CD1c-positive myeloid dendritic cell (primary cell): ENCODE results near the gene SLC6A13.
"Not testable (repeated sequence)": the region's sequence is repeated elsewhere in the genome, so short reads cannot be mapped to it uniquely, and the experiment has no call there.

Experiments used
- DNase-seq: peaks from one replicate; pipeline ENCODE4 v3.0.0-alpha.2; 2016; ENCODE audit errors: extremely low spot score

Gene SLC6A13

DNA sequence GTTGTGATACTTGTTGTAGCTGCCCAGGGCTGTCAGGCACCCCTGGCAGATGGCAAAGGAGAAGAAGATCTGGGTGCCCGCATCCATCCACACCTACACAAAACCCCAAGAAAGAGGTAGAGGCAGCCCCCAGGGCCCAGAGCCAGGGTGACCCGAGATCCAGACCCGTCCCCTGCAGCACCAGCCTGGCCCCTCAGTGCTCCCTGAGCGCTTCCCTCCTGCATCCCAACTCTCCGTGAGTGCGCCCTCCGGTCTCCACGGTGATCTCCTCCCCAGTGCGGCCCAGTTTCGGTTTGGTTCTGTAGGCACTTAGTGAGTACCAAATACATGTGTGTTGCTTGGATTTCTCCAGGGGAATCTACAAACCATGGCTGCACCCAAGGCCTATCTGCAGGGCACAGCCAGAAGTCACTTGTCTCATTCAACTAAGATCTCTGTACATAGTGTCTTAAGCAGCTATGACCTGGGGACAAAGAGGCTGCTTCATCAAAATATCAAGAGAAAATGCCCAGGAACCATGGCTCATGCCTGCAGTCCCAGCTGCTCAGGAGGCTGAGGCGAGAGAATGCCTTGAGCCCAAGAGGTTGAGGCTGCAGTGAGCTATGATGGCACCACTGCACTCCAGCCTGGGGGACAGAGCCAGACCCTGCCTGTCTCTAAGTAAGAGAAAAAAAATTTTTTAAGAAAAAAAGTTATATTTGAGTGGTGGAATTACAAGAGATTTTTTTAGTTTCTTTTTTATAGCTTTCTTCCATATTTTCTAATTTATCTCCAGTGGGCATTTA is 64.5 kb downstream of the SLC6A13 start:
- DNase-seq = no peak

DNA sequence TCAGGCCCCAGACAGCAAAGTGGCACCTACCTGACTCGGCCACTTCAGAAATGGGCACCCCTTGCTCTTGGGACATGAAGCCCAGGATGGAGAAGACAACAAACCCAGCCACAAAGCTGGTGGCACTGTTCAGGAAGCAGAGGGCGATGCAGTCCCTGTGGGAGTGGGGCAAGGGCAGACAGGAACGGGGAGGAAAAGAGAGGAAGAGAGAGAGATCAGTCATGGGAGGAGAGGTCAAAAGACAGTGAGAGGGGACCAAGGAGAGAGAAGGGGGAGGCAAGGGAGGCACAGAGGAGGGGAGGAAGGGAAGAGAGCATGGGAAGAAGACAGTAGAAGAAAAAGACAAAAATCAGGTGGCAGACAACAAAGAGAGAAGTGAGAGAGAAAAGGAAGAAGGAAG is 65.3 kb downstream of the SLC6A13 start:
- DNase-seq = no peak

DNA sequence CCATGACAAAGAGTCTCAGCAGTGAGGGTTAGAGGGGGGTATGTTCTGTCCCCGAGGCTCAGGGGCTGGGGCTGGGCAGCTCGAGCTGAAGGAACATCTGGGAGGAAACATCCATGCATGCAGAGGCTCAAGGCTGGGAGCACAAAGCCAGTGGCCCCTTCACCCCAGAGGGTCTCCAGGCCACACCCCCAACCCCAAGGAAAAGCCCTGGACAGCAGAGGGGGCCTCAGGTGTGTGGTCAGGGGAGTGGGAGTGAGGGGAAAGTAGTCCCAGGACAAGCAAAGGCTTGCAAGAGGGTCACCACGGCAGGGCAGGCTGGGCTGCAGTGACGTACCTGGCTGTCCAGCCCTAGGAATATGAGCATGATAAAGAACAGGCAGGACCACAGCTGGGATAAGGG is 66.2 kb downstream of the SLC6A13 start:
- no peak for DNase-seq

DNA sequence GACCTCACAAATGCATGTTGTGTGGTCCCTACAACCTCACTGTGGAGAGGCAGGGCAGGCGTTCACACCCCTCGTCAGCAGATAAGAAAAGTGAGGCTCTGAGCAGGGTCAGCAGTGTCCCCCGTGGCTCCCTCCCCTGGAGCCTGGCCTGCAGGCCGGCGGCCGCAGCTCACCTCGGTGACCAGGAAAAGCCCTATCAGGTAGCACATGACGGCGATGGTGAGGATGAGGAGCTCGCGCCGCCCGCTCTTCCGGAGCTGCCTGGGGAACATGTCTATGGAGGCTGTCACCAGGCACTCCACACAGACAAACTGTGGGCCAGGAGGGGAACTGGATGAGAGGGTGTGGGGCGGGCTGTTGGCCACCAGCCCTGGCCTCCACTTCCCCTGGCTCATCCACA is 66.7 kb downstream of the SLC6A13 start:
- no peak for DNase-seq

DNA sequence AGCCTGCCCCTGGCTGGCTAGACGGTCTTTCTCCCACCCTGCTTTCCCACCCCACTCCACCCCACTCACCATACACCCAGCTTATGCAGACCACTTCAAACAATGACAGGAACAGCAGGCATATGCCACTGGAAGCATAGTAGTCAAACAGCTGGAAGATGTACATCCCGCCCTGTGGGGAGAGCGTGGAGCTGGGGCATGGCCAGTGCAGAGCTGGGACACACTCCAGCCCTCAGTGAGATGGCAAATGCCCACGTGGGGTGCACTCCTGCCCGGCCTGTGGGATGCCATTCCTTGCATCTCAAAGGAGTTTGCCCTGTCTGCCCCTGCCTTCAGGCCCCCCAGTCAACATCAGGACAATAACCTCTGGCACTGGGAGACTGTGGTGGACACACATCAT is 67.5 kb downstream of the SLC6A13 start:
- no peak for DNase-seq

DNA sequence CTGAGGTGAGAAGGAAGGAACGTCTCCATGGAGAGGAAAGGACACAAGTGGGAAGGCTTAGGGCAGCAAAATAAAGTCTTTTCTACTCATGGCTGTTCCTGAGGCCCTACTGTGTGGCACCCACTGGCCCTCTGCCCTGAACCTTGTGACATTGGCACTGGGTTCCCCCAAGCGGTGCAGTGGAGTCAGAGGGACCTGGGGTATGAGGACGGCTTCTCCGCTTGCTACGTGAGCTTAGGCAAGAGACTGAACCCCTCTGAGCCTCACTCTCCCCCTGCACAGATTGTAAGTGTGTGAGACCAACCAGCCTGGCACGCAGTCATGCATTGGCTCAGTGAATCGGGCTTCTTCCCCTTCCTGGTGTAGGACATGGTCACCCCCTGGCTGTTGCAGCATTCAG is 68.4 kb downstream of the SLC6A13 start:
- no peak for DNase-seq

DNA sequence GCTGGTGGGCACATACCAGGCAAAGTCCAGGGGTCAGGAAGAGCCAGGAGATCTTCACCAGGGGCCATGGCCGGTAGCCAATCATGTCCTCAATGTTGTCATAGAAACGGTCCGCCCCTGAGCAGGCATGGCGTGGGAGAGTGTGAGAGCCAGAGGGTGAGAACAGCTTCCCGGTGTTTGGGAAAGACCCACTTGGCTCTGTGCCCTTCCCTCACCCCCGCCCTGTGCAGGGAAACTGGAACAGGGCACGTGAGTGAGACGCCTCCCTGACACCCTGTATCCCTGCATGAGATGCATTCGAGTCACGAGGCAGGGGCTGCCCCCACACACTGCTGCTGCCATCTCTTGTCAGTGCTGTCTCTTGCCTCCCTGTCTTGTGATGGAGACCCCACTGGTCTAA is 69.4 kb downstream of the SLC6A13 start:
- no peak for DNase-seq

DNA sequence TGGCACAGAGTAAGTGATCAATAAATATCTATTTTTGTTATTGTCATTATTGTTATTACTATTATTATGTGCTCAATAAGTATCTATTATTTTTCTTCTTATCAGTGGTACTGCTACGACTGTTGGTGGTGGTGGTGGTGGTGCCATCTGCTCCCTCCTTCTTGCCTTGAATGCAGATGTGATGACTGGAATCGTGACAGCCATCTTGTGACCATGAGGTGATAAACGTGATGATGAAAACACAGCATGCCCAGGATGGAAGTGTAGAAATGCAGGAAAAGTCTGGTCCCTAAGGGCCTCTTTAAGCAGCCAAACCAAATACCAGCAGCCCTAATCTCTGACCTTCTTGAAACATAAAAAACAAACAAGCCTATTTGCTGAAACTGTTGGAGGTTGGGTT is 71.1 kb downstream of the SLC6A13 start:
- DNase-seq = no peak

DNA sequence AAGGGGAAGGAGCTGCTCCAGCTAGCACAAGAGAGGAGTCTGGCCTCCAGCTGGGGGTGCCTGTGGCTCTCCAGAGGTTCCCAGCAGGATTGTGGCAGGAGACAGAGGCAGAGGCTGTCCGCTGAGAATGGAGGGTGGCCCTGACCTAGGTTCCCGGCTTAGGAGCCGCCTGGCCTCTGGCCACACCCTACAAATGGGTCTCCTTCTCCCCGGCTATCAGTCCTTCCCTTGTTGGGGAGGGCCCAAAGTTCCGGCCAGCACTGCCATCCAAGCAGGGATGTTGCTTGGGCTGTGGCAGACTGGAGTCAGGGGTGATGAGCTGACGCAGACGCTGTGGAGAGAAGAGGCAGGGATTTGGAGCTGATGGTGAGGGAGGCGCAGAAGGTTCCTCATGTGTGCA is 71.8 kb downstream of the SLC6A13 start:
- no peak for DNase-seq

DNA sequence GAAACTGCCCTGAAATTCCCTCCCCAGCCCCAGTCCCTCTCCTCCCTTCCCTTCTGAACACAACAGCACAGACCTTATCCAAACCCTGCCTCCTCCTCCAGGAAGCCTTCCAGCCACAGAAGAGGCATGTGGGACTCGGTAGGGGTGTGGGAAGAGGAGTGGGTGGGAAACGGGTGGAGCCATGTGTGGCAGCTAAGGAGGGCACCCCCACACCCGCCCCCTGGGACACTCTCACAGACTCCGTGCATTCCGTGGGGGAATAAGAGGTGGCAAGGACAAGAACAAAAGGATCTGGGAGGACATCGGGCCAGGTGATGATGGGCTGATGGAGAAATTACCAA is 73.0 kb downstream of the SLC6A13 start:
- no peak for DNase-seq

DNA sequence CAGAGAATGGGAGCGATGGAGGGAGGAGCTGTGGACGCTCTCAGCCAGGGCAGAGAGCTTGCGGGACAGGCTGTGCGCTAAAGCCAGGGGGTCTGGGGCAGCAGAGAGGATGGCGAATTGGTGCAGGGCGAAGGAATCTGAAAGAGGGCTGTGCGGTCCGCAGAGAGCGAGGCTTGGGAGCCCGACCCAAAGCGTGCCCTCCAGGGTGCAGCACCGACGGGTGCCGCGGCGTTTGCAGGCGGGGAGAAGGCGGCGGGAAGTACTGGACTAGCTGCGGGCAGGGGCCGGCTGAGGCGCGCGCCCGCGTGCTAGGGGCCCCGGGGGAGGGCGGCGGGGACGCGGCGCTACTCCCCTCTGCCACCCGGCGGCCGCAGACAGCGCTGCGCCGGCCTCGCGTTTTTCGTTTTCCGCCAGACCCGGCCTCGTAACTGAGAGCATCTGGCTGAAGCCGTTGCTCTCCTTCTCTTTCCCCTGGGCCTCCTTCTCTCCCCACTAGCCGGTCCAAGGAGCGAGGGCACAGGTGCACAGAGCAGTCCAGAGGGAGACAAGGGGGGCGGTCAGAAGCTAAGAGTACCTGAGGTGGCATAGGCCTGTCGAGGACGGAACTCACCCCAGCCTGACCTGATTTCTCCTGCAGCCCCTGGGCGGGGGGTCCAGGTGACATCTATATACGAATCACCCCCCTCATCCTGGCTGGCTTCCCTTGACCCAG is 73.6 kb downstream of the SLC6A13 start:
- peak; percentile 72 for DNase-seq

DNA sequence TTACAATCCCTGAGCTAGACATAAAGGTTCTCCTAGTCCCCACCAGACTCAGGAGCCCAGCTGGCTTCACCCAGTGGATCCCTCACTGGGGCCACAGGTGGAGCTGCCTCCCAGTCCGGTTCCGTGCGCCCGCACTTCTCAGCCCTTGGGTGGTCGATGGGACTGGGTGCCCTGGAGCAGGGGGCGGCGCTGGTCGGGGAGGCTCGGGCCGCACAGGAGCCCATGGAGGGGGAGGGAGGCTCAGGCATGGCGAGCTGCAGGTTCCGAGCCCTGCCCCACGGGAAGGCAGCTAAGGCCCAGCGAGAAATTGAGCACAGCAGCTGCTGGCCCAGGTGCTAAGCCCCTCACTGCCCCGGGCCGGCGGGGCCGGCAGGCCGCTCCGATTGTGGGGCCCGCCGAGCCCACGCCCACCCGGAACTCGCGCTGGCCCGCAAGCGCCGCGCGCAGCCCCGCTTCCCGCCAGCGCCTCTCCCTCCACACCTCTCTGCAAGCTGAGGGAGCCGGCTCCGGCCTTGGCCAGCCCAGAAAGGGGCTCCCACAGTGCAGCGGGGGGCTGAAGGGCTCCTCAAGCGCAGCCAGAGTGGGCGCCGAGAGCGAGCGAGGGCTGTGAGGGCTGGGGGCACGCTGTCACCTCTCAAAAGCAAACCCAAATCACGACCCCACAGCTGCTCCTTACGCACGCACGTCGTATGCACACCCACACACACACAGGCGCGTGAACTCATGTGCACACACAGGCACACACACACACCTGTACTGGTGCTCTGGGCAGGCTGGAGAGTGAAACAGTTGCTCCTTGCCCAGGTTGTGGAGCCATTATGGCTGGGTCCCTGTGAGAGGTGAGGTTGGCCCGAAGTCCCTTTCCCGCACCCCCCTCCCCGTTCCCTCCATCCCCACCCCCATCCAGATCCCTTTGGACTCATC is 74.4 kb downstream of the SLC6A13 start:
- DNase-seq = not testable (repeated sequence)

DNA sequence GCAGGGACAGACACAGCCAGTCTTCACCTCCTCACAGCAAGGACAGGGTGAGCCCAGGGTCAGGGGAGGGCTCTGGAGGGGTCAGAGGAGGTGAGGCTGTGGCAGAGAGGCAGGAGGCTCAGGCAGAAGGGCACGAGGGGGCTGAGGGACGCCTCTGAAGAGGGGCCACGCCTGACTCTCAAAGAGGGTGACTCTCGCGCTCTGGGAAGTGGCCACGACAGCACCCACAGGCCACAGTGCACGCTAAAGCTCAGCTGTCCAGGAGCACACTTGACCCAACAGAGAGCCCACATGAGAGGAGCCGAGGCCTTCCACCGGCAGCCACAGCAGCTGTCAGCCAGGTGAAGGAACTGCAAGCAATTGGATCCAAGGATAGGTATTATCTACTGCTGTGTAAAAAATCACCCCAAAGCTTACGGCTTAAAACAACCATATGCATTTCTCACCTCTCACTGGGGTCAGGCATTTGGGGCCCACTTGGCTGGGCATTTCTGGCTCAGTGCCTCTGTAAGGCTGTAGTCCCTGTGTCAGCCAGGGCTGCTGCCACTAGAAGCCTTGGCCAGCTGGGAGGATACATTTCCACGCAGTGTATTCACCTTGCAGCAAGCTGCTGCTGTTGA is 76.5 kb downstream of the SLC6A13 start:
- no peak for DNase-seq

DNA sequence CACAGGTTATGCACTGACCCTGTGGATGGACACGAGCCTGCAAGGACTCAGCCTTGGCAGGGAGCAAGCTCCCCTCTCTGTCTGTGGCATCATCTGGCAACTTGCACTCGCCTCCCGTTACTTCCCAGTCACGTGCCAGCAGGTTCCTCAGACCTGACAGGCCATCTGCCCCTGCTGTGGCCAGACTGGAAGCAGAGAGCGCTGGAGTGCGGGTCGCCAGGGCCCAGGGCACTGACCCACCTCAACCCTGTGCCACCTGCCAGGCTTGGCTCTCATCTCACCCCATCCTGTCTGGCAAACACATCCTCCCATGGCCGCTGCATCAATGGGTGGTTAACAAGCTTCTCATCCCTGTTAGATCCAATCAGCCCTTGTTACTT is 77.1 kb downstream of the SLC6A13 start:
- DNase-seq = no peak

DNA sequence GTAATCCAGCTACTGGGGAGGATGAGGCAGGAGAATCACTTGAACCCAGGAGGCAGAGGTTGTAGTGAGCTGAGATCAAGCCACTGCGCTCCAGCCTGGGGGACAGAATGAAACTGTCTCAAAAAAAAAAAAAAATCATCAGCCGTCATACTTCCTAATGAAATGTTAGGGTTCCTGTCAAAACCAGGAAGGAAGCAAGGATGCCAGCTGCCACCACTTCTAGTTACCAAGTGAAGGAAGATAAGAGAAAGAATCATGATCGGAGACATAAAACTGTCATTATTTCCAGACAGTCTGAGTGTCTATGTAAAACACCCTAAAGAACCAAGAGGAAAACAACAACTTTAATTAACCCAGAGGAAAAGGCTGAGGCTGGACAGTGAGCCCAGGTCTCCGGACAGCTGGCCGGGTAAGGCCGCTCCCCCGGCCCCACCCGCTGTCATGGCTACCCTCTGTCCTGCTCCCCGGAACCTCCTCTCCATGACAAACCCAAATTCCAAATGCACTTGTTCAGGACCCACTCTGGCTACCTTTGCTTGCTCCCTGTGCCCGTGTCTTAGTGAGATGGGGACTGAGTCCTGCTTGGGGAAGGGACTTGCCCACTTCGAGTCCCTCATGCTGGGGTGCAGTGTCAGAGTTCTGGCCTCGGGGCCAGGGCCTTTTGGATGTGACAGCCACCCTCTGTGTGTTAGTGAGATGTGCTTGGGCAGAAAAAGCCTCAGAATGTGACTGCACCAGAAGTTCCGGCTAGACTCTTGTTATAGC is 77.6 kb downstream of the SLC6A13 start:
- DNase-seq = no peak

DNA sequence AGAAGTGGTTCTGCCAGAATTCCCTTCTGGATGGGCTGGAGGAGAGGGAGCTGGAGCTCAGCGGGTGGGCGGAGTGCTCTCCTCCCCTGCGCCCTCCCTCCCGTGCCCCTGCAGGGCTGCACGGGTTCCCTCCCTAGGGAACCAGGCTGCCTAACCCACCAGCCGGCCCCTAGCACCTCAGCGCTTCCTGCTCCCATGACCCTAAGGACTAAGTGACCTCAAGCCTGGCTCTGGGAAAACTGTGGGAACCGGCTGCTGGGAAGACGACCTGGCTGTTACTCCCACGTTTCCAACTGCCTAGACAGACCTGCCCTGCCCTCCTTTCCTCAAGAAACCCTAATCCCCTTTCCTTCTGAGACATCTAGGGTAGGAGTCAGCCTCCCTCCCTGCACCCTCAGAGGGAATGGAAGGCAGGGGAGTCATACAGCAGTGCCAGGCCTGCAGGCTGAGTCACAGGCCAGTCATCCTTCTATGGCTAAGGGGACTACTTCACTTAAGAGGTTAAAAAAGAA is 80.2 kb downstream of the SLC6A13 start:
- DNase-seq = no peak

DNA sequence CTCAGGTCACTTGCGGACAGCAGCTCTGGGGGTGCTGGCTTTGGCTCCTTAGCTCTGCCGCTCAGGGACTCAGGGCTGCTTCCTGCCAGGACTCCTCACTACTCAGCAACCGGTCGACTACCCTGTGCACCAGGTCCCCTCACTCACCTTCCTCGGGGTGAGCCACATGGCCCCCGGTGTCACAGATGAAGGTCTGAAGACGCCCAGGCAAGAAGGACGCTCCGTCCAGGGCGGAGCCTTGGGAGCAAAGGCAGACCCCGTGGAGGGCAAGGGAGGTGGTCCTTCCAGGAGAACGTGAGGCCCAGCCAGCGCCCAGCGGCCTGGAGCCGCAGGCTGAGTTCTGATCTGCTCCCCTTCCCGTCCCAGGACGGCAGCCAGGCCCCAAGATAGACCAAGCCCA is 80.7 kb downstream of the SLC6A13 start:
- DNase-seq = no peak

DNA sequence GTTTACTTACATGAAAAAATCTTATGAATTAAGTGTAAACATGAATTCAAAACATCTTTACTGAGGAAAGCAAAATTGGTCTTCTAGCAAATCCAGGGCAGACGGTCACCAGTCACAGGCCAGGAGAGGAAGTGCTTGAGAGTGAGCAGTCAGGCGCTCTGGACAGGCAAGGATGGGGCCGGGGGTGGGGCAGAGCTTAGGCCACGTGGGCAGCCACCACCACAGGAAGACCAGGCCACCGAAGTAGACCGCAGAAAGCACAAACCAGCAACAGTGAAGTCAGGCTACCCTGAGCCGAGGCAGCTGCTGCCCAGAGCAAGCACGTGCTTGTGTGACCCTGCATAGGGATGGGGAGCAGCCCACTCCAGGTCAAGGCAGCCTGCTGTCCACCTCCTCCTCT is 82.2 kb downstream of the SLC6A13 start:
- DNase-seq = peak; percentile 77

DNA sequence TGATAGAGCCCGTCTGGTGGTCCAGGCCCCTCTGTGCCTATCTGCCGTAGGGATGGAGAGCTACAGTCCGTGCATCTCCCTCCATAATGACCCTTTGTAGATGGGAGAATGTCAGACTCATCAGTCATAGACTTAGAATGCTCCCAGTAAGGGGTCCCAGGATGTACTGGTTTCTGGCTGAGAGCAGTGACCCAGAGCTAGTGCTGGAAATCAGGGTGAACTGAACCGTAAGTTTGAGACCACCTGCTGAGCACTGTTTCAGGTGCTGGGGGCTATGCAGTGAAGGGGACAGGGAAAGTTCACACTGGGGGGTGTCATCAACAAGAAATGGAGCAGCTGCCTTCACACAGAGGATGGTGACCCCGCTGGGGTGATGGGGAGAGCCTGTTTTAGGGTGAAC is 82.8 kb downstream of the SLC6A13 start:
- no peak for DNase-seq

DNA sequence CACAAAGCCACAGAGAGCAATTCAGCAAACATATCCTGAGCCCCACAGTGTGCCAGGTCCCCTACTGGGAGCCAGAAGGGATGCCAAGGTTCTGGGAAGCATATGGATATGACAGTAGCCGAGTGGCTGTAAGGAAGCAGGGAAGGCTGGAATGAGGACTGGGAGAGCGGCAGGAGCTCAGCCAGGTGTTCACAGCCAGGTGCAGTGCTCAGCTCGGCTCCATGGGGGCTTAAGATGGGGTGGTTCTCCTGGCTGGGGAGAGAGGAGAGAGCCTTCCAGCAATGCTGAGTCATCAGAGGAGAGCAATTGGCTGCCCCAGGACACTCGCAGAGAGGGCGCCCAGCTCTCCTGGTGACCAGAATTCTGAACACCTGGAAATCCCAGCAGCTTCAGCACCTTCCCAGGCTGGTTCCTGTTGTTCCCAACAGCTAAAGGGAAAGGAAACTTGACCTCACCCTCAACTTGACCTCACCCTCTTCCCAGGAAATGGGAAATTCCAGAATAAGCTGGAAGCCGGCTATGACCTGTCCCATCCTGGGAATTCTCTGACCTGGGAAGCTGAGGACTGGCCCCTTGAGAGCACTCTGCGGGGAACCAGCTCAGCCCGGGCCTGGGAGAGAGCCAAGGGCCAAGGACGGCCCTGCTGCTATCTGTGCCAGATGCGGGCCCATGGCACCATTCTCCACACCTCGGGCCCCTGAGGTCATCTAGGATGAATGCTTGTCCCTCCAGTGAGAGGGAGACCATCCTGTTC is 83.3 kb downstream of the SLC6A13 start:
- no peak for DNase-seq

DNA sequence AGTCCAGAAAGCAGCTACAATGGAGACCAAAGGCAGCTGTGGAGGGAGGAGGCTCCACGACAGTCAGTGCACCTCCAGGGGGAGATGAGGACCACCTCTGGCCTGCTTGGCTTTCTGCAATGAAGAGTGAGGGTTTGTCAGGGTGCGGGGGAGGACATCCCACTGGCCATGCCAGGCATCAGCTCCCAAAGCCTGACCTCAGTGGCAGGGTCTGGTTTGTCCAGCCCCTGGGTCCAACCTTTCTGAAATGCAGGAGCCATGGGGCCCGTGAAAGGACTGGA is 83.9 kb downstream of the SLC6A13 start:
- DNase-seq = no peak
